SW480 (cell line): Measurements from ENCODE around the gene LKAAEAR1.

Source experiments
- DNase-seq: peaks from one replicate; pipeline ENCODE4 v3.0.0-alpha.2; 2016; ENCODE audit warnings: low spot score

Gene LKAAEAR1

GRCh38 chr20:64110411-64111068 lies 26.3 kb upstream of the LKAAEAR1 start:
- DNase-seq: no peak

DNA sequence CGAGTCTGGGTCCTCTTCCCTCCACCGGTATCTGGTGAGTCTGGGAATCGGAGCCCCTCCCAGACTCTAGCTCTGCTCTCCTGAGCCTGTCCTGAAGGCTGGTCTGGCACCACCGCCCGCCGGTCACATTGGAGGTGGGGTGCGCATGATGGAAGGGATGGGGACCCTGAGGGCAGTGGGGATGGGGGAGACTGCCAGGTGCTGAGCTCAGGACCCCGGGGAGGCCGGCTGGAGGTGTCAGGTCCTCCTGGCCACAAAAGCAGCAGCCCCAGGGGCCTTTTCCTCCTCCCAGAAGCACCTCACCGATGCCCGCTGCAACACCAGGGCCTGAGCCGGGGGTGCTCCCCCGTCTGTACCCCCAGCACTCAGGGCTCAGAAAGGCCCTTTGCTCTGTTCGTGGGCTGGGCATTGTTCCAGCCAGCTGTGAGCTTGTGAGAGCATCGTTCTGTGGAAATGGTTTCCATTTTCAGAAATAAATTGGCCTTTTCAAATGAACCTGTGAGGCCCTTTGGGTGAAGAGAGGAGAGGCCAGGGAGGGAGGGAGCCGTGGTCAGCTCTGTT lies 25.7 kb upstream of the LKAAEAR1 start:
- DNase-seq: no peak

DNA sequence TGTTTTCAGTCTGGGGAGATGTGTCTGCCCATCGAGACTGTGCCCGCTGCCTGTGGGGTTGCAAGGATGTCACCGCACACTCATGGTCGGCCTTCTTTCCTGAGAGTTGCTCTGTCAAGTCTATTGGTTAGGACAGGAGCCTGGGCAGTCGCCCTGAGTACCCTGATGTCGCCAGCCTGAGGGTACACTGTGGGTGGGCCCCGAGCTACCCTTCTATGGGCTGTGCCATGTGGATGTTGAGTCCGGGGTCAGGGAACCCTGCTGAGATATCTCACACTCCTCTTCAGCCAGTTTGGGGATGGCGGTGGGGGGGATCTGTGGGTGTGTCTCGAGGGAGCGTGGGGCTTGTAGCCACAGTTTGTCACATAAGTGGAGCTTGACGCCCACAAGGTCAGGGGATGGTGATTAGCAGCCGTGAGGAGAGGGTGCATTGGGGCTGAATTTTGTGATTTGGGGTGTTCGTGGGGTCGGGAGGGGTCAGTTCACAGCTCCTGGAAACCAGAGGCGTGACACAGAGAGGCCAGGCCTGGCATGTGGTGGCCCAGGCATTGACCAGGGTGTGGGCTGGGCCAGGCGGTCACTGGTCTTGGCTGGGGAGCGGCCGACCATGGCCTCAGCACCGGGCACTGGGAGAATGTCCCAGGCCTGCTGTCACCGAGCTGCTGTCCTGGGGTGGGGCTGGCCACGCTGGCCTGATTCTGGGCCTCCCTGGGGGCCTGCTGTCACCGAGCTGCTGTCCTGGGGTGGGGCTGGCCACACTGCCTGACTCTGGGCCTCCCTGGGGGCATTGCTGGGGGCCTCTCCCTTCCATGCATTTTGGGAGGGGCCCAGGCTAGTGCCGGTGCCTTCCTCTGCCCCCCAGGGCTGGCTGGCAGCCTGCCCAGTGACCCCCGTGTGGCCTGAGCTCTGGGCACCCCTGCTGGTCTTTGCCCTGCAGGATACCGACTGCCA lies 24.8 kb upstream of the LKAAEAR1 start:
- DNase-seq: no peak

DNA sequence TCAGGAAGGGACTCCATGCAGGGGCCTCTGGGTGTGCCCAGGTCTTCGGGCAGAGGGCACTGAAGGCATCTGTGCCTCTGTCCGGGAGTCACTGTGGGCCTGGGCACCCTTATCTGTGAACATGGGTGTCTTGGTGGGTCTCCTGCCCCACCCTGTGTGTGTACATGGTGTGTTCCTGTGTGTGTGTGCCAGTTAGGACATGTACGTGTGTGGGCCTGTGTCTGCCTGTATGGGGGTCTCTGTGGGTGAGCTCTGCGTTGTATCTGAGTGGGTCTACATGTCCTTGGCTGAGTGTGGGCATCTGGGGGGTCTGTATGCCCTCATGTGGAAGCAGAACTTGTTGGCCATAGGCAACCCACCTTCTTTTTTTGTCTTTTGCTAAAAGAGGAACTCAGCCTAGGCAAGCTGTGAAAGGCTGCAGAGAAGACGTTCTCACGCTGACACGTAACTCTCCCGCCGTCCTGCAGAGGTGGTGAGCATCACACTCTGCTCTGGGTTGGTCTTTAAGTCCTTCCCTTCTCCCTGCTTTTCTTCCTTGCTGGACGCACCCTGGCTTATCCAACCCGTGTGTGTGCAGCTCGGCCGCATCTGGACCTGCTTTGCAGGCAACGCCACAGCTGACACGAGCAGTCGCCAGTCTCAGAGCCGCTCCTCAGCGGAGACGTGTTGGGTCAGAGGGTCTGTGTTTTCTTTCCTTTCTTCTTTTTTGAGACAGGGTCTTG lies 23.7 kb upstream of the LKAAEAR1 start:
- no peak for DNase-seq

GRCh38 chr20:64106981-64107735 lies 23.0 kb upstream of the LKAAEAR1 start, which contains the start of gene NPBWR2:
Gene NPBWR2, minus strand, starts transcription at chr20:64107565. Its CDS starts 734 bp downstream, at chr20:64106831.
- no peak for DNase-seq

GRCh38 chr20:64106435-64106961 lies 22.3 kb upstream of the LKAAEAR1 start:
- no peak for DNase-seq

DNA sequence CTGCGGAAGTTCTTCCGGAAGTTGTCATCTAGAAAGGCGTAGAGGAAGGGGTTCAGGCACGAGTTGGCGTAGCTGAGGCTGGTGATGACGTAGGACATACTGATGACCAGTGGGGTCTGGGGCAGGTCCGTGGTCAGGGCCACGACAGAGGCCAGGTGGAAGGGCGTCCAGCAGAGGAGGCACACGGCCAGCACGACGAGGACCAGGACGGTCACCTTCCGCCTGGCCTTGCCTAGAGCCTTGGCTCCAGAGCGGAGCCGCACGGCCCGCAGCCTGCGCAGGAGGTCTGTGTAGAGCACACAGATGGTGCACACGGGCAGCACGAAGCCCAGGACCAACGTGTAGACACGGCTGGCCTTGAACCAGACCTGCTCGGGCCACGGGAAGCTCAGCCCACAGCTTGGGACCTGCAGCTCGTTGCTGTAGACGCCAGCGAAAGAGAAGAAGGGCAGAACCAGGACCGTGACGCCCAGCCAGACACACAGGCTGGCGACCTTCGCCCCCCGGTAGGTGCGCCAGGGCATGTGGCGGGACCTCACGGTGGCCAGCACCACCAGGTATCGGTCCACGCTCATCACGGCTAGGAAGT lies 21.7 kb upstream of the LKAAEAR1 start:
- DNase-seq: no peak

- no peak for DNase-seq
These were observed 20.7 kb upstream of the LKAAEAR1 start for GRCh38 chr20:64104667-64105451.

DNA sequence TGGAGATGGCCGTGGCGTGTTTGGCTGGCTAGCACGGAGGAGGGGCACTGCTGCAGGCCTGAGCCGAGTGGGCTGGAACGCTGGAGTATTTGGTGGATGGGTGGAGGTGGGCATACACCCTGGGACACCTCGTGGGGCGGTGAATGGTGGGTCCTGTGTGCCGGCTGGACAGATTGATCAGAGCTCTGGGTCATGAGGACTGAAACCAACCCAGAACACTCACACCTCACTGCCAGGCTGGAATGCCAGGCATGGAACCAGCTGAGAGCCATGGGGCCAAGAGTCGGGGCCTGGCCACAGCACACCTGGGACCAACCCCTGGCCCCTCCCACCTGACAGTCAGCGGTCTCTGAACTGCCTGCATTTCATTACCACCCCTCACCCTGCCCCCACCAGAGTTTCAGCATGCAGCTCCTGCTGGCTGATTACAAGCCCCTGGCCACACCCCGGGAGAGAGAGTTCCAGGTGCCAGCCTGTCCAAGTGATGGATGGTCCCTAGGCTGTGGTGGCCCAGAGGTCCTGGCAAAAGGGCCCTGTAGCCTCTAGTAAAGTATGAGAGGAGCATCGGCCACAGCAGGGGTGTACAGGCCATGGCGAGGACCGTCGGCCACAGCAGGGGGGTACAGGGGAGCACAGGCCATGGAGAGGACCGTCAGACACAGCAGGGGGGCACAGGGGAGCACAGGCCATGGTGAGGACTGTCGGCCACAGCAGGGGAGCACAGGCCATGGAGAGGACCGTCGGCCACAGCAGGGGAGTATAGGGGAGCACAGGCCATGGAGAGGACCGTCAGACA lies 19.9 kb upstream of the LKAAEAR1 start:
- DNase-seq: no peak

DNA sequence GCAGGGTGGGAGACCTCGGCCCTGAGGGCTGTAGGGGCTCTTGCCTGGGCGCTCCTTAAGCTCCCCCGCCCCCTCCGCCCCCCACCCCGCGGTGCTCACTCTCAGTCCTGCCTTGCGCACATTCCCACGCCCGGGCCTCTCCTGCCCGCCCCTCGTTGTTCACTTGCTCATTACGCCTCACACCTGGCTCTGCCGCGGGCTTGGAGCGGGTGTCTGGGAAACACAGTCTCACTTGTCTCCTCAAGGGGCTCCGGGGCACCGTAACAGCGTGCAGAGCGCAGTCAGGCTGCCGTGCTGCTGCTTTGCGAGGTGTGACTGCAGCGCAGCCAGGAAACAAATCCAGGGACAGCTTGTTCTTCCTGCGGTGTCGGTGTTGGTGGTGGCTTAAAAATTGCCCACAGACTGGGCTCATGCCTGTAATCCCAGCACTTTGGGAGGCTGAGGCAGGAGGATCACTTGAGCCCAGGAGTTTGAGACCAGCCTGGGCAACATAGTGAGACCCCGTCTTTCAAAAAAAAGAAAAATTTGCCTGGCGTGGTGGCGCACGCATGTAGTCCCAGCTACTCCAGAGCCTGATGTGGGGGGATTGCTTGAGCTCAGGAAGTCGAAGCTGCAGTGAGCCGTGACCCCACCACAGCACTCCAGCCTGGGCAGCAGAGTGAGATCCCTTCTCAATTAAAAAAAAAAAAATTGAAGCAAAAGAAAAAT lies 18.6 kb upstream of the LKAAEAR1 start:
- DNase-seq: no peak

GRCh38 chr20:64101731-64102621 lies 17.8 kb upstream of the LKAAEAR1 start:
- DNase-seq: no peak

- DNase-seq: no peak
These were observed 16.9 kb upstream of the LKAAEAR1 start for GRCh38 chr20:64100946-64101688.

DNA sequence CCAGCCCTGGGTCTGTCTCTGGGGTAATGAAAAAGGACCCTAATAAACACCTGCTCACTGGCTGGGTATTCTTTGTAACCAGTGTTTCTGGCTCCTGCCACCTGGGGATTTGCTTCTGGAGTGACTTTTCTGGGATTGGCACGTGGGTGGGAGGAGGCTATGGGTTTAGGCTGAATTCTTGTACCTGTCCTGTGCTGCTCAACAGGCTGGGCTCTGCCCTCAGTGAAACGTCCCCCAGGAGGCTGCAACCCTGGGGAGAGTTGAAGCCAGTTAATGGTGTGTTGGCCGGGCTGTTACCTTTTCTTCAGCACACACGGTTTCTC lies 16.3 kb upstream of the LKAAEAR1 start:
- DNase-seq: no peak

DNA sequence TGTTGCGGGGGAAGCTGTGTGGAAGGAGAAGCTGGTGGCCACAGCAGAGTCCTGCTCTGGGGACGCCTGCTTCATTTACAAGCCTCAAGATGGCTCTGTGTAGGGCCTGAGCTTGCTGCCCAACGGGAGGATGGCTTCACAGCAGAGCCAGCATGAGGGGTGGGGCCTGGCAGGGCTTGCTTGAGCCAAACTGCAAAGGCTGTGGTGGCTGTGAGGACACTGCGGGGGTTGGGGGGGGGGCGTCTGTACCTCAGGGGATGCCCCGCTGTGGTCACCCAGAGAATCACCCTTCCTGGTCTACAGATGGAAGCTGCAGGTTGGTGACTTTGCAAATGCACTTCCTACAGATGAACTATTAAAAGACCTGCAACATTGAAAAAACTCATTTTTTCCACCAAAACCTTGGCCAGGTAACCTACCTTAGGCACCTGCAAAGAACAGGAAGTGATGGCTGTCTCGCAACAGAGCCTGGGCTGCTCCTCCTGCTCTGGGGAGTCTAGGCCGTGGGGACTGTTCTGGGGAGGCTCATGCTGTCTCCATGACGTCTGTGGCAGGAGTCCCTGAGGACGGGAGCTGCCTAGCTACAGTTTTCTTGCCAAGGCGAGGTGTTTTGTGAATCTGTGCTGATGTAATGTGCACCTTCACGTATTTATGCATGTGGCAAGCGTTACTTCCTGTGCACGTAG lies 15.8 kb upstream of the LKAAEAR1 start:
- no peak for DNase-seq

DNA sequence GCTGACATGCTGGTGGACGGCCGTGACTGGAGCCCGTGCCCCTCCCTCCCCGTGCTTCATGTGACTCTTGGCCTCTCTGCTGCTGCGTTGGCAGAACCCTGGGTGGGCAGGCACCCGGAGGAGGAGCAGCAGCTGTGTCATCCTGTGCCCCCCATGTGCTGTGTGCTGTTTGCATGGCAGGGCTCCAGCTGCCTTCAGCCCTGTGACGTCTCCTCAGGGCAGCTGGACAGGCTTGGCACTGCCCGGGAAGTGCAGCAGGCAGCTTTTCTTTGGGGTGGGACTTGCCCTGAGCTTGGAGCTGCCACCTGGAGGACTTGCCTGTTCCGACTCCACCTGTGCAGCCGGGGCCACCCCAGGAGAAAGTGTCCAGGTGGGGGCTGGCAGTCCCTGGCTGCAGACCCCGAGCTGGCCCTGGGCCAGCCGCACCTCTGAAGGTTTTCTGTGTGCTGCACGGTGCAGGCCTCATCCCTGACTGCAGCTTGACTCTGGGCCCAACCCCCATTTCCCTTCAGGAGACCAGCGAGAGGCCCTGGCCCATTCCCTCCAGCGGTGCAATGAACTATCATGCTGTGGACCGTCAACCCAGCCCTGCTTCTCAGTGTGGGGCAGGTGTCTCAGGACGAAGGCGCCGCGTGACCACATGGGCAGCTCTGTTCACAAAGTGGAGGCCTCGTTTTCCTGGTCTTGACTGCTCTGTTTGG lies 15.0 kb upstream of the LKAAEAR1 start:
- DNase-seq: no peak
